IPS-18c (cell line): ENCODE data around the gene MAP3K19.
"Not testable (repeated sequence)": the region's sequence is repeated elsewhere in the genome, so short reads cannot be mapped to it uniquely, and the experiment has no call there.

Experiments
- H3K4me3 ChIP-seq: 2 replicates; pipeline ENCODE4 v1.7.0; 2013; ENCODE audit warnings: low read depth, mild to moderate bottlenecking, low read length, moderate library complexity; ENCODE audit not compliant: insufficient read depth
- H3K9me3 ChIP-seq: one replicate; pipeline ENCODE4 v1.6.1; 2013; ENCODE audit warnings: mild to moderate bottlenecking, low read length, moderate library complexity; ENCODE audit not compliant: control insufficient read depth, insufficient read depth

MAP3K19 gene, protein sequence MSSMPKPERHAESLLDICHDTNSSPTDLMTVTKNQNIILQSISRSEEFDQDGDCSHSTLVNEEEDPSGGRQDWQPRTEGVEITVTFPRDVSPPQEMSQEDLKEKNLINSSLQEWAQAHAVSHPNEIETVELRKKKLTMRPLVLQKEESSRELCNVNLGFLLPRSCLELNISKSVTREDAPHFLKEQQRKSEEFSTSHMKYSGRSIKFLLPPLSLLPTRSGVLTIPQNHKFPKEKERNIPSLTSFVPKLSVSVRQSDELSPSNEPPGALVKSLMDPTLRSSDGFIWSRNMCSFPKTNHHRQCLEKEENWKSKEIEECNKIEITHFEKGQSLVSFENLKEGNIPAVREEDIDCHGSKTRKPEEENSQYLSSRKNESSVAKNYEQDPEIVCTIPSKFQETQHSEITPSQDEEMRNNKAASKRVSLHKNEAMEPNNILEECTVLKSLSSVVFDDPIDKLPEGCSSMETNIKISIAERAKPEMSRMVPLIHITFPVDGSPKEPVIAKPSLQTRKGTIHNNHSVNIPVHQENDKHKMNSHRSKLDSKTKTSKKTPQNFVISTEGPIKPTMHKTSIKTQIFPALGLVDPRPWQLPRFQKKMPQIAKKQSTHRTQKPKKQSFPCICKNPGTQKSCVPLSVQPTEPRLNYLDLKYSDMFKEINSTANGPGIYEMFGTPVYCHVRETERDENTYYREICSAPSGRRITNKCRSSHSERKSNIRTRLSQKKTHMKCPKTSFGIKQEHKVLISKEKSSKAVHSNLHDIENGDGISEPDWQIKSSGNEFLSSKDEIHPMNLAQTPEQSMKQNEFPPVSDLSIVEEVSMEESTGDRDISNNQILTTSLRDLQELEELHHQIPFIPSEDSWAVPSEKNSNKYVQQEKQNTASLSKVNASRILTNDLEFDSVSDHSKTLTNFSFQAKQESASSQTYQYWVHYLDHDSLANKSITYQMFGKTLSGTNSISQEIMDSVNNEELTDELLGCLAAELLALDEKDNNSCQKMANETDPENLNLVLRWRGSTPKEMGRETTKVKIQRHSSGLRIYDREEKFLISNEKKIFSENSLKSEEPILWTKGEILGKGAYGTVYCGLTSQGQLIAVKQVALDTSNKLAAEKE (N-terminal part only)

GRCh38 chr2:135047300-135047699, at the start of gene MAP3K19:
MAP3K19 (minus strand) TSS chr2:135047447; CDS start chr2:135024647, 22,800 bp downstream.
- no peaks in the 10 kb centered on the region for H3K9me3 ChIP-seq
- no peak within 1 kb of the TSS for H3K4me3 ChIP-seq

- Histone ChIP-seq H3K4me3 (no peak overlapping the region), H3K9me3 (no peaks in the 10 kb centered on the region)
These were observed 49.6 kb upstream of the MAP3K19 start for GRCh38 chr2:135096665-135097446.

DNA sequence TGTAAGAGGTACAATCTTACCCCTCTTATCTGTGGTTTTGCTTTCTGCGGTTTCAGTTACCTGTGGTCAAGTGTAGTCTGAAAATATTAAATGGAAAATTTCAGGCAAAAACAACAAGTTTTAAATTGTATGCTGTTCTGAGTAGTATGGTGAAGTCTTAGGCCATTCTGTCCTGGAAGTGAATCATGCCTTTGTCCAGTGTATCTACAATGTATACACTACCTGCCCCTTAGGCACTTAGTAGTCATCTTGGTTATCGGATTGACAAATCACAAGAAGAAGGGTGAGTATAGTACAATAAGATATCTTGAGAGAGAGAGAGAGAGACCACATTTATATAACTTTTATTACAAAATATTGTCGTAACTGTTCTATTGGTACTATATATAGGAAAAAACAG, 48.3 kb upstream of the MAP3K19 start:
- no peaks in the 10 kb centered on the region for H3K9me3 ChIP-seq
- no peak overlapping the region for H3K4me3 ChIP-seq

DNA sequence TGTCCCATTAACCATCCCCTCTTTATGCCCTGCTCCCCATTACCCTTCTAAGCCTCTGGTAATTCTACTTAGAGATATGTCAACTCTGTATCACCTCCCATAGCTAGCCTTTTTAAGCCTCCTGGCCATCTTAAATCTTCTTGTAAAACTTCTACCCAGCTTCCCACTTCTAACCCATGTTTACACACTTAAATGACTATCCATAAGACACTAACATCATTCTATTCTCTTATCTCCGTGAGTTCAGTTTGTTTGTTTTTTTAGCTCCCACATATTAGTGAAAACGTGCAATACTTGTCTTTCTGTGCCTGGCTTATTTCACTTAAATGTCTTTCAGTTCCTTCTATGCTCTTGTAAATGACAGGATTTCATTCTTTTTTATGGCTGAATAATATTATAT, 47.3 kb upstream of the MAP3K19 start:
- no peaks in the 10 kb centered on the region for H3K9me3 ChIP-seq

GRCh38 chr2:135093670-135094330, 46.6 kb upstream of the MAP3K19 start:
- H3K4me3 ChIP-seq, result no peak overlapping the region
- no peaks in the 10 kb centered on the region for H3K9me3 ChIP-seq

More for the DNA sequence above, 47.3 kb upstream of the MAP3K19 start:
- no peak overlapping the region for H3K4me3 ChIP-seq

DNA sequence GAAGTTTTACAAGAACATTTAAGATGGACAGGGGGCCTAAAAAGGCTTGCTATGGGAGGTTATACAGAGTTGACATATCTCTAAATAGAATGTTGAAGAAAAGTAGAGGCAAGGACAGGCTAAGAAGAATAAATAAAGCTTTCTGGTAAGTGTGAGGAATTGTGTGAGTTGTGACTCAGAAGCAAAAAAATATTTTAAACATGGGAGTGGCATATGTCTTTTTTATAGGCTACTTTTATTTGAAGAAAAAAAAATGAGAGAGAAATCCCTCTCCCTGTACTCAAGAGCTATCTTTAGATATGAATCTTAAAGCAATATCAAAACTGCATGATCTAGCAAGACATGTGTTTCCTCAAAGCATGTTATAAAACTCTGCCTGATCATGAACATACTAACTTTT, 45.9 kb upstream of the MAP3K19 start:
- H3K9me3 ChIP-seq, result no peaks in the 10 kb centered on the region
- no peak overlapping the region for H3K4me3 ChIP-seq

GRCh38 chr2:135091681-135092080, 44.4 kb upstream of the MAP3K19 start:
- Histone ChIP-seq H3K9me3 (no peaks in the 10 kb centered on the region), H3K4me3 (no peak overlapping the region)

- H3K4me3 ChIP-seq, H3K9me3 ChIP-seq: not testable (repeated sequence)
These were observed 42.4 kb upstream of the MAP3K19 start for GRCh38 chr2:135089597-135089996.

- Histone ChIP-seq H3K9me3 (no peaks in the 10 kb centered on the region), H3K4me3 (no peak overlapping the region)
These were observed 39.0 kb upstream of the MAP3K19 start for GRCh38 chr2:135086222-135086621.

DNA sequence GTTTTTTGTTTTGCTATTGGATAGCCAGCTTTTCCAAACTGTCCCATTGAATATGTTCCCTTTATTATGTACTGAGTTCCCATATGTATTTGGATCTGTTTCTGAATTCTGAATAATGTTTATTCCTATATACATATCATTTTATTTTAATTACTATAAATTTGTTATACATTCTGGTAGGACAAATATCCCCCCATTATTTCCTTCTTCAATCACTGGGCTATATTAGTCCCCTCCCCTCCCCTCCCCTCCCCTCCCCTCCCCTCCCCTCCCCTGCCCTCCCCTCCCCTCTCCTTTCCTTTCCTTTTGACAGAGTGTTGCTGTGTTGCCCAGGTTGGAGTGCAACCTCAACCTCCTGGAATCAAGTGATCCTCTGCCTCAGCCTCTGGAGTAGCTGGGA, 31.2 kb upstream of the MAP3K19 start:
- no peak overlapping the region for H3K4me3 ChIP-seq
- H3K9me3 ChIP-seq, result no peaks in the 10 kb centered on the region

DNA sequence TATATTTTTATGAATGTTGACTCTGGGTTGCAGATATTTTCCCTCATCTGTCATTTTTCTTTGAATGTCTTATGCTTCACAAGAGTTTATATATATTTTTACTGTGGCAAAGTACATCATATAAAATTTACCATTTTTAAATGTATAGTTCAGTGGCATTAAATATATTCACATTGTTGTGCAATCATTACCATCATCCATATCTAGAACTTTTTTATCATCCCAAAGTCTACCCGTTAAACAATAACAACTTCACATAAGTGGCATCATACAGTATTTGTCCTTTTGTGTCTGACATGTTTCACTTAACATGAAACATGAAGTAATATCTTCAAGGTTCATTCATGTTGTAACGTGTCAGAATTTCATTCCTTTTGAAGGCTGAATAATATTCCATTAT, 29.3 kb upstream of the MAP3K19 start:
- Histone ChIP-seq H3K9me3 (peaks cover 6% of the 10 kb centered on the region), H3K4me3 (no peak overlapping the region)

DNA sequence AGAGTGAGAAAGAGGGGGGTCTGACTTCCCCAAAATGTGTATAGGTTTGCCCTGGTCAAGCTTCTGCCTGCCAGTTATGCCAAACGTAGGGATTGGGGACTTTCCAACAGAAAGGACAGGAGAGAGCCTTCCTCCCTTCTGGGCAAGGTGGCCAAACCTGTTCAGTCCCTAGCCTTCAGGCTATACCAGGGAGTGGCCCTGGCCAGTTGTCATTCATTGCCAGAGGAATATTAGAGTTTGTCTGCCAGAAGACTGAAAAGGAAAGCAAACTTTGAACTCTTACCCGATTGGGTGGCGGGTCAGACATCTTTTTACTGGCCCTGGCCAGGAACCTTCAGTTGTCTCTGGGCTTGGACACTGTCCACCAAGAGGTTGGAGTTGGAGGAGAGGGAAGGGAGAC, 27.0 kb upstream of the MAP3K19 start:
- Histone ChIP-seq H3K9me3 (peaks cover 9% of the 10 kb centered on the region), H3K4me3 (no peak overlapping the region)

GRCh38 chr2:135072125-135072997, 25.1 kb upstream of the MAP3K19 start:
- H3K9me3 ChIP-seq, result peaks cover 9% of the 10 kb centered on the region
- no peak overlapping the region for H3K4me3 ChIP-seq

GRCh38 chr2:135066710-135067109, 19.5 kb upstream of the MAP3K19 start:
- H3K4me3 ChIP-seq, result no peak overlapping the region

GRCh38 chr2:135064149-135064548, 16.9 kb upstream of the MAP3K19 start:
- Histone ChIP-seq H3K9me3 (no peaks in the 10 kb centered on the region), H3K4me3 (no peak overlapping the region)

More at GRCh38 chr2:135066710-135067109, 19.5 kb upstream of the MAP3K19 start:
- peaks cover 3% of the 10 kb centered on the region for H3K9me3 ChIP-seq

GRCh38 chr2:135063210-135063609, 16.0 kb upstream of the MAP3K19 start:
- Histone ChIP-seq H3K9me3 (no peaks in the 10 kb centered on the region), H3K4me3 (no peak overlapping the region)
